PC-3 (cell line): ENCODE data around the gene HNF1A. TPM values are rescaled to one million over a fixed set of nuclear protein-coding genes. Genes with fewer than 3 reads are reported as not detected.

ENCODE experiments used
- ATAC-seq: fragments of 200-7000 bp; cut with Tn5 transposase; 2 replicates; pipeline ENCODE4 v1.9.1; 2020; ENCODE audit warnings: mild to moderate bottlenecking, moderate library complexity
- BruUV-seq: library from RNA; stranded (reverse); fragments of 400-500 nt; replicated peaks from 2 replicates; lab custom pipeline; 2021; lab: Mats Ljungman, UMichigan
- CTCF ChIA-PET: fragments of 300-600 bp; sonication (Branson Sonifier 250); formaldehyde crosslinking; loops from one replicate; lab custom pipeline; 2022; ENCODE audit warnings: antibody characterized with exemption; lab: Charles Lee
- POLR2A ChIA-PET: fragments of 300-600 bp; sonication (Branson Sonifier 250); formaldehyde crosslinking; loops from one replicate; lab custom pipeline; 2022; ENCODE audit warnings: antibody characterized with exemption; ENCODE audit not compliant: unreplicated experiment; lab: Charles Lee
- DNase-seq: peaks from one replicate; pipeline ENCODE4 v3.0.0-alpha.2; 2015
- H2AFZ ChIP-seq: fragments of 300-600 bp; sonication (generic); 2 replicates; pipeline ENCODE4 v1.6.0; 2016; ENCODE audit warnings: antibody characterized with exemption, low read length
- H3F3A ChIP-seq: fragments of 300-600 bp; sonication (generic); one replicate; pipeline ENCODE4 v1.6.0; 2017; ENCODE audit warnings: antibody characterized with exemption, low read length, control low read depth, mild to moderate bottlenecking; ENCODE audit not compliant: unreplicated experiment
- H3K27ac ChIP-seq: fragments of 300-600 bp; sonication (generic); 2 replicates; pipeline ENCODE4 v1.5.1; 2016; ENCODE audit warnings: mild to moderate bottlenecking, low read length
- H3K27me3 ChIP-seq: fragments of 300-600 bp; sonication (generic); 2 replicates; pipeline ENCODE4 v1.6.1; 2016; ENCODE audit warnings: low read length, mixed read lengths
- H3K36me3 ChIP-seq: fragments of 300-600 bp; sonication (generic); 2 replicates; pipeline ENCODE4 v1.6.1; 2016; ENCODE audit warnings: low read depth, mixed run types, low read length, mixed read lengths
- H3K4me1 ChIP-seq: fragments of 300-600 bp; sonication (generic); 2 replicates; pipeline ENCODE4 v1.5.1; 2016; ENCODE audit warnings: low read length; ENCODE audit not compliant: insufficient read depth
- H3K4me2 ChIP-seq: fragments of 300-600 bp; sonication (generic); 2 replicates; pipeline ENCODE4 v1.6.0; 2016; ENCODE audit warnings: low read length
- H3K4me3 ChIP-seq: fragments of 300-600 bp; sonication (generic); 2 replicates; pipeline ENCODE4 v1.5.1; 2016; ENCODE audit warnings: mild to moderate bottlenecking, low read length, mixed read lengths
- H3K79me2 ChIP-seq: fragments of 300-600 bp; sonication (generic); 2 replicates; pipeline ENCODE4 v1.6.1; 2017; ENCODE audit warnings: low read length, mixed read lengths
- H3K9ac ChIP-seq: fragments of 300-600 bp; sonication (generic); 2 replicates; pipeline ENCODE4 v1.6.0; 2016; ENCODE audit warnings: mild to moderate bottlenecking, low read length
- H3K9me2 ChIP-seq: fragments of 300-600 bp; sonication (generic); replicated peaks from 2 replicates; pipeline ENCODE4 v1.6.1; 2016; ENCODE audit warnings: mixed run types, low read length, mixed read lengths
- H3K9me3 ChIP-seq: fragments of 300-600 bp; sonication (generic); 2 replicates; pipeline ENCODE4 v1.6.1; 2016; ENCODE audit warnings: low read length, mixed read lengths
- H4K20me1 ChIP-seq: fragments of 300-600 bp; sonication (generic); 2 replicates; pipeline ENCODE4 v1.6.1; 2016; ENCODE audit warnings: low read length, mixed read lengths
- EZH2 ChIP-seq: fragments of 300-600 bp; sonication (generic); IDR thresholded peaks from one replicate; pipeline ENCODE4 v1.6.1; 2017; ENCODE audit warnings: antibody characterized with exemption, mild to moderate bottlenecking, low read length; ENCODE audit not compliant: unreplicated experiment
- EZH2phosphoT487 ChIP-seq: fragments of 300-600 bp; sonication (generic); IDR thresholded peaks from 2 replicates; pipeline ENCODE4 v1.6.1; 2018; ENCODE audit warnings: mild to moderate bottlenecking, antibody characterized with exemption, low read length, borderline replicate concordance
- intact Hi-C: fragments of 100-400 bp; cut with micrococcal nuclease; formaldehyde crosslinking; loops from 2 replicates; pipeline ENCODE4 v1.9.0; 2023
- total RNA-seq: library from RNA; depleted of rRNA; stranded (reverse); fragments of >200 nt; gene quantifications from 2 replicates; pipeline ENCODE4 v1.2.3, GENCODE V29; 2014
- TF ChIP-seq, protein P1 (sequence below): fragments of 300-600 bp; sonication (generic); conservative IDR thresholded peaks from 2 replicates; pipeline ENCODE4 v1.5.1; 2017; ENCODE audit warnings: antibody characterized with exemption, low read depth, mild to moderate bottlenecking, low read length

HNF1A gene
- total RNA-seq, 1 experiment from 2014 or later, result not detected

DNA sequence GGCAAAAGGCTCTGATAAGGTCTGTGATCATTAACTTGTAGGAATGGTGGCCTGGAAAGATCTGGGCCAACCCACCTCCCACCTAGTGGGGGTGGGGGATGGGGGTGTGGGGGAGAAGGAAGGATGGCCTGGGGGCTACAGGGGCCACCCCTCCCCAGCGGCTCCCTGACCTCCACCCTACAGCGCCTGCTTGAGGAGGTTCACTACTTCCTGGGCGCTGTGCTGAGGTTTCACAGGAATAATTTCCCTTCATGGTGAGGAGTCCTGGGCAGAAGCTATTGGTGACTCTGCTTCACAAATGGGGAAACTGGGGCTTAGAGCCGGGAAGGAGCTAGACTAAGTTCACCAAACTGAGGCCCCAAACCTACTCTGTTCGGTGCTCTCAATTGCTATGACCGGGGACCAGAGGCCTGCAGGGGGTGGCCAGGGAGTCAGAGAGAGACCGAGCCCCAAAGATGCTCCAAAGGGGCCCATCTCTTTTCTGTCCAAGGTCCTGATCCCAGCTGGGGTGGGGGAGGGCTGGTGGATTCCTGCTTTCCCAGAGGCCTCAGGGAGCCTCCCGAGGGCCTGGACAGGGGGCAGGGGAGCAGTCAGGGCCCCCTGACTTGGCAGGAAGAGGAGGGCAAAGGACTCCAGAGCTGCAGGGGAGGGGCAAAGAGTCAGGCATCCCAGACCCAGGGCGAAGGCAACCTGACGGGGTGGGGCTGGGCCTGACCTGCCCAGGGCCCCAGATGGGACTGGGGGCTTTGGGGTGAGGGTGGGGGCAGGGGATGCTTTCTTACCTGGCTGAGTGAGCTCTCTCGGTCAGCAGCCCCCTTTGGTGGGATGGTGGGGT, 1.7 kb downstream of the HNF1A start:
- ATAC-seq, result no peak
- CTCF ChIA-PET, result no interaction called here
- intact Hi-C loops, result no loop called here

DNA sequence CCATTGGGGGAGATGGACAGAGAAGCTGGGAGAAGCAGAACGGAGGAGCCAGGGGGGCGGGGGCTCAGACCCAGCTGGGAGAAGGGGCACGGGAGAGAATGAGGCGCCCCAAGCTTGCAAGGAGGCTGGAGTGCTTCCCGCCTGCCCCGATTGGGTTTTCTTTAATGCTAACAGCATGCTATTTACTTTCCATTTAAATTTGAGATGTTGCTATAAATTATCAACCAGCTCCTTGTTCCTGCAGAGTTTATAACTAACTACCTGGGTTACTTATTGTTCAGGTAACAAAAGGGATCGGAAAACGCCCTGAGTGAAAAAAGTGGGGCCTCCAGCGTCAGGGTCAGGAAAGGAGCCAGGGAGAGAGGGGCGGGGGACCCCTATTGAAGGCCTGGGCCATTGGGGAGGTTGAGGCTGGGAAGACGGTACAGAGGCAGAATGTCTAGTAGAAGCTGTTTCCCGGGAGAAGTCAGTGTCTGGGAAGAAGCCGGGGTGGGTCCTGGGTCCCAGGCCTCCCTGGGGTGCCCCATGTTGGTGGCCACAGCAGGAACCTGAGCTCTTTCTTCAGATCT, 2.5 kb downstream of the HNF1A start:
- Histone ChIP-seq H3K27me3 (no peaks in the 10 kb centered on the region), H3K9me2 (no peaks in the 10 kb centered on the region), H3K4me3 (no peak overlapping the region), H3K36me3 (no peaks in the 10 kb centered on the region), H3K4me2 (no peak overlapping the region), H3F3A (no peaks in the 10 kb centered on the region), H3K9me3 (no peaks in the 10 kb centered on the region), H3K27ac (no peak overlapping the region), H3K9ac (no peak overlapping the region), H4K20me1 (no peaks in the 10 kb centered on the region), H3K4me1 (no peaks in the 10 kb centered on the region), H2AFZ (no peak overlapping the region), H3K79me2 (no peaks in the 10 kb centered on the region)
- no peak for TF ChIP-seq EZH2
- CTCF ChIA-PET, result no interaction called here
- intact Hi-C loops, result no loop called here
- DNase-seq (no peak), ATAC-seq (no peak)
- no TSS peak for BruUV-seq
- POLR2A ChIA-PET, result no interaction called here

More for the DNA sequence above, 1.7 kb downstream of the HNF1A start:
- Histone ChIP-seq H3K27me3 (no peaks in the 10 kb centered on the region), H3K79me2 (no peaks in the 10 kb centered on the region), H2AFZ (no peak overlapping the region), H3K4me3 (no peak overlapping the region), H3F3A (no peaks in the 10 kb centered on the region), H3K36me3 (no peaks in the 10 kb centered on the region), H3K27ac (no peak overlapping the region), H4K20me1 (no peaks in the 10 kb centered on the region), H3K9ac (no peak overlapping the region), H3K9me2 (no peaks in the 10 kb centered on the region), H3K4me1 (no peaks in the 10 kb centered on the region), H3K4me2 (no peak overlapping the region), H3K9me3 (no peaks in the 10 kb centered on the region)
- POLR2A ChIA-PET, result no interaction called here
- no peak for TF ChIP-seq EZH2
- TF ChIP-seq, protein P1, sequence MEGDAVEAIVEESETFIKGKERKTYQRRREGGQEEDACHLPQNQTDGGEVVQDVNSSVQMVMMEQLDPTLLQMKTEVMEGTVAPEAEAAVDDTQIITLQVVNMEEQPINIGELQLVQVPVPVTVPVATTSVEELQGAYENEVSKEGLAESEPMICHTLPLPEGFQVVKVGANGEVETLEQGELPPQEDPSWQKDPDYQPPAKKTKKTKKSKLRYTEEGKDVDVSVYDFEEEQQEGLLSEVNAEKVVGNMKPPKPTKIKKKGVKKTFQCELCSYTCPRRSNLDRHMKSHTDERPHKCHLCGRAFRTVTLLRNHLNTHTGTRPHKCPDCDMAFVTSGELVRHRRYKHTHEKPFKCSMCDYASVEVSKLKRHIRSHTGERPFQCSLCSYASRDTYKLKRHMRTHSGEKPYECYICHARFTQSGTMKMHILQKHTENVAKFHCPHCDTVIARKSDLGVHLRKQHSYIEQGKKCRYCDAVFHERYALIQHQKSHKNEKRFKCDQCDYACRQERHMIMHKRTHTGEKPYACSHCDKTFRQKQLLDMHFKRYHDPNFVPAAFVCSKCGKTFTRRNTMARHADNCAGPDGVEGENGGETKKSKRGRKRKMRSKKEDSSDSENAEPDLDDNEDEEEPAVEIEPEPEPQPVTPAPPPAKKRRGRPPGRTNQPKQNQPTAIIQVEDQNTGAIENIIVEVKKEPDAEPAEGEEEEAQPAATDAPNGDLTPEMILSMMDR, result no peak
- TF ChIP-seq EZH2phosphoT487, result no peak
- no TSS peak for BruUV-seq
- no peak for DNase-seq

DNA sequence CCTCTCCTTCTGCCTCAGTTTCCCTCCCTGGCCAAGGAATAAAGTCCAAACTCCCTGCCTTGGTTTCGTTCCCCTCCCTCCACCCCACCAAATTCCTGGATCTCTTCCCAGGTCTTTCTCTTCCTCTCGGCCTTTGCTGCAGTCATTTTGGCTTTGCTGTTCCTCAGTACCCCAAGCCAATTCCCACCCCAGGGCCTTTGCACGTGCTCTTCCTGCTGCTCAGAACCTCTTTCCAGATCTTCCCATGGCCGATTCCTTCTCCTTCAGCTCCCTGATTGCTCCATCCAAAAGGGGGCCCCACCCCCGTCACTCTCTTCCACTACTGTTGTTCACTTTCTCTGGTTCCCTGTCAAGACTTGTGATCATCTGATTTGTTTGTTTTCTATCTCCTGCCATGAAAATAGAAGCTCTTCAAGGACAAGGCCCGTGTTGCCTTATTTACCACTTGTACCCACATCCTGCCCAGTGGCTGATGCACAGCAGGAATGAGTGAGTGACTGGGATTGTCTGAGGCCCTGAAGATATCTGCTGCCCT, 3.1 kb downstream of the HNF1A start:
- H3K9ac ChIP-seq, result no peak overlapping the region
- ATAC-seq, result no peak
- H2AFZ ChIP-seq, result no peak overlapping the region
- ChIA-PET POLR2A (no interaction called here), CTCF (no interaction called here)
- no peaks in the 10 kb centered on the region for H3K9me2 ChIP-seq
- no peak overlapping the region for H3K4me3 ChIP-seq
- H3K4me2 ChIP-seq, result no peak overlapping the region
- no peaks in the 10 kb centered on the region for H3F3A ChIP-seq
- H4K20me1 ChIP-seq, result no peaks in the 10 kb centered on the region
- DNase-seq, result no peak
- no peak overlapping the region for H3K27ac ChIP-seq
- H3K36me3 ChIP-seq, result no peaks in the 10 kb centered on the region
- intact Hi-C loops, result no loop called here
- no peaks in the 10 kb centered on the region for H3K79me2 ChIP-seq
- no peak for TF ChIP-seq EZH2phosphoT487
- TF ChIP-seq EZH2, result no peak
- TF ChIP-seq, protein P1, result no peak
- no TSS peak for BruUV-seq
- no peaks in the 10 kb centered on the region for H3K9me3 ChIP-seq
- no peaks in the 10 kb centered on the region for H3K27me3 ChIP-seq
- no peaks in the 10 kb centered on the region for H3K4me1 ChIP-seq
